Lower leg skin (tissue), 4 donors: Measurements from ENCODE around the gene LCE2A. TPM values are rescaled to one million over a fixed set of nuclear protein-coding genes. Genes with fewer than 3 reads are reported as not detected.
"Not testable (repeated sequence)": the region's sequence is repeated elsewhere in the genome, so short reads cannot be mapped to it uniquely, and the experiment has no call there.

ENCODE experiments used
- DNase-seq, 2 donors: peaks; one replicate each; pipeline ENCODE4 v3.0.0-alpha.2; 2019; ENCODE audit warnings: low spot score in 2 of 2
- H3K4me3 ChIP-seq: fragments of 200-600 bp; sonication (generic); 2 replicates; pipeline ENCODE4 v1.5.1; 2017; ENCODE audit warnings: mild to moderate bottlenecking, low read depth; ENCODE audit not compliant: poor library complexity, severe bottlenecking
- POLR2A ChIP-seq, 2 donors: fragments of 450-650 bp; IDR thresholded peaks; one replicate each; pipeline ENCODE4 v1.6.1; 2016 to 2017; ENCODE audit warnings: antibody characterized with exemption in 2 of 2, mild to moderate bottlenecking in 1 of 2, moderate library complexity in 1 of 2
- WGBS, 2 donors: methylation state at CpG; one replicate each; pipeline ENCODE4 v1.1.5; 2018; 5-methylcytosine and 5-hydroxymethylcytosine counted together
- intact Hi-C: fragments of 100-400 bp; cut with DNase I; formaldehyde crosslinking; loops from one replicate; pipeline ENCODE4 v1.15.0; 2023; ENCODE audit warnings: low total_unique reads
- total RNA-seq, 4 donors: library from RNA; depleted of rRNA; stranded (reverse); fragments of >200 nt; gene quantifications; one replicate each; pipeline ENCODE4 v1.1.0, GENCODE V29; 2016
- TF ChIP-seq, protein P1 (sequence below), 3 donors: fragments of 450-650 bp; IDR thresholded peaks; one replicate each; pipeline ENCODE4 v1.5.1; 2016; ENCODE audit warnings: antibody characterized with exemption in 3 of 3, mild to moderate bottlenecking in 3 of 3, moderate library complexity in 2 of 3

Gene LCE2A
- total RNA-seq, 4 donors from 2014 or later: 243 to 569 (median 350) TPM

DNA sequence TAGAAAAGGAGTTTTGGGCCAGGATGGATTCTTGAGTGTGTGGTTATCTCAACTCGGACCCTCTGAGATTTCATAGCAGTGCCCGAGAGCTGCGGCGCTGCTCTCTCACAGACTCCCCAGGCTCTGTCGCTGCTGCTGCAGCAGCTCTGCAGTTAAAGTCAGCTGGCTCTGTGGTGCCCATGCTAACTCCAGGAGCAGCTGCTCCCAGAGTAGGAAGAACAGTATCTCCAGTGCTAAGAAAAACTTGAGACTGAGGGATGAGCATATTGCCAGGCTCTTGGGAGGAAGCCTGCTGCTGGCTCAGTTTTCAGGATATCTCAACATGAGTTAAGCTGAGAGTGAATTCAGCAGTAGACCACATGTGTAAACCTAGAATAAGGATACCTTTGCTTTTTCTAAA is 30.5 kb upstream of the LCE2A start:
- no peak overlapping the region for H3K4me3 ChIP-seq
- WGBS, 2 donors: 84 to 90% methylated on average over 5 of the region's 5 CpGs
- no peak for DNase-seq
- no peak for TF ChIP-seq POLR2A (IDR thresholded peaks at IDR 0.05)
- TF ChIP-seq, protein P1, sequence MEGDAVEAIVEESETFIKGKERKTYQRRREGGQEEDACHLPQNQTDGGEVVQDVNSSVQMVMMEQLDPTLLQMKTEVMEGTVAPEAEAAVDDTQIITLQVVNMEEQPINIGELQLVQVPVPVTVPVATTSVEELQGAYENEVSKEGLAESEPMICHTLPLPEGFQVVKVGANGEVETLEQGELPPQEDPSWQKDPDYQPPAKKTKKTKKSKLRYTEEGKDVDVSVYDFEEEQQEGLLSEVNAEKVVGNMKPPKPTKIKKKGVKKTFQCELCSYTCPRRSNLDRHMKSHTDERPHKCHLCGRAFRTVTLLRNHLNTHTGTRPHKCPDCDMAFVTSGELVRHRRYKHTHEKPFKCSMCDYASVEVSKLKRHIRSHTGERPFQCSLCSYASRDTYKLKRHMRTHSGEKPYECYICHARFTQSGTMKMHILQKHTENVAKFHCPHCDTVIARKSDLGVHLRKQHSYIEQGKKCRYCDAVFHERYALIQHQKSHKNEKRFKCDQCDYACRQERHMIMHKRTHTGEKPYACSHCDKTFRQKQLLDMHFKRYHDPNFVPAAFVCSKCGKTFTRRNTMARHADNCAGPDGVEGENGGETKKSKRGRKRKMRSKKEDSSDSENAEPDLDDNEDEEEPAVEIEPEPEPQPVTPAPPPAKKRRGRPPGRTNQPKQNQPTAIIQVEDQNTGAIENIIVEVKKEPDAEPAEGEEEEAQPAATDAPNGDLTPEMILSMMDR (IDR thresholded peaks at IDR 0.05): no peak
- intact Hi-C loops: no loop called here

DNA sequence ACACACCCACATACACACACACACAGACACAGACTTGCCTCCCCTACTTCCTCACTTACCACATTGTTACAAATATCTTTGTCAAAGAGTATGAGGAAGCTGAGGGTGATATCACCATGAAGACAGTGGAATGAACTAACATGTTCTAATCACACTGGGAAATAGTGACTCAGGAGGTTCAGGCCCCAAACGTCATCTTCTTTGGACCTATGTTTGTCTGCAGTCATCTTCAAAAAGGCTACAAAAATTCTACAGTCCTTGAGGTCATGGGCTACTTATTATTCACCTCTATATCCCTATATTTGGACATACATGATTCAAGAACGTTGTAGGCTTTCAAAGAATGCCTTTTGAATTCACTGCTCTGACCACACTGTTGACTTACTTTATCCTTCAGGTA is 25.1 kb upstream of the LCE2A start:
- H3K4me3 ChIP-seq: no peak overlapping the region
- intact Hi-C loops: no loop called here
- no peak for TF ChIP-seq POLR2A (IDR thresholded peaks at IDR 0.05)
- TF ChIP-seq, protein P1 (IDR thresholded peaks at IDR 0.05): no peak
- WGBS, 2 donors: 60 to 66% methylated on average over 2 of the region's 2 CpGs
- no peak for DNase-seq

DNA sequence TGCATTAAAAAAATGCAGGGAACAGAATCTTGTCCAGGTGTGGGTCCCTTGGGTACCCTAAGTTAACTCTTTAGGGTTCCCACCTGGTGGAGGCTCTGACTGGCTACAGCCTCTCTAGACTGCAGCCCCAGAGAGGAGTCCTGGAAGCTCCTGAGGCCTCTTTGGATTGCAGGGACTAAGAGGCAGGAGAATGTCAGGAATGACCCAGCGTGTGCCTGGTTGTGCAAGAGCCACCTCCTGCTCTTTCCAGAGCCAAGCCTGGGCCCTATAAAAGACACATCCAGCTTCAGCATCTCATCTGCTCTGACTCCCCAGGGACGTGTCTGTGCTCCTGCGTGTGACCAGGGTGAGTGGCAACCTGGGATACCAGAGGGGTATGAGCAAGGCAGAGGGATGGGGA is 23.2 kb upstream of the LCE2A start, which contains the start of gene LCE2C:
Gene LCE2C, plus strand, starts transcription at position 297 of the 400 bp plus-strand sequence. CDS start 737 bp downstream, outside the sequence.
- 70 to 71% methylated on average over 3 of the region's 3 CpGs for WGBS, 2 donors
- H3K4me3 ChIP-seq, intact Hi-C loops, DNase-seq: not testable (repeated sequence)

DNA sequence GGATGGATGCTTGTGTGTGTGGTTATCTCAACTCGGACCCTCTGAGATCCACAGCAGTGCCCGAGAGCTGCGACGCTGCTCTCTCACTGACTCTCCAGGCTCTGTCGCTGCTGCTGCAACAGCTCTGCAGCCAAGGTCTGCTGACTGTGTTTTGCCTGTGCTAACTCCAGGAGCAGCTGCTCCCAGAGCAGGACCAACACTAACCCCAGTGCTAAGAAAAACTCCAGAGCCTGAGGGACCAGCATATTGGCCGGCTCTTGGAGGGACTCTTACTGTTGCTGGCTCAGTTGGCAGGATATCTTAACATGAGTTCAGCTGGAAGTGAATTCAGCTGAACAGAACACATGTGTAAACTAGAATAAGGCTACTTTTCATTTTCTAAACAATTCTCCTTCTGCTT is 18.7 kb upstream of the LCE2A start:
- TF ChIP-seq, protein P1 (IDR thresholded peaks at IDR 0.05): no peak
- no peak for TF ChIP-seq POLR2A (IDR thresholded peaks at IDR 0.05)
- DNase-seq: no peak
- no peak overlapping the region for H3K4me3 ChIP-seq
- intact Hi-C loops: no loop called here
- WGBS, 2 donors: 81 to 87% methylated on average over 6 of the region's 6 CpGs

DNA sequence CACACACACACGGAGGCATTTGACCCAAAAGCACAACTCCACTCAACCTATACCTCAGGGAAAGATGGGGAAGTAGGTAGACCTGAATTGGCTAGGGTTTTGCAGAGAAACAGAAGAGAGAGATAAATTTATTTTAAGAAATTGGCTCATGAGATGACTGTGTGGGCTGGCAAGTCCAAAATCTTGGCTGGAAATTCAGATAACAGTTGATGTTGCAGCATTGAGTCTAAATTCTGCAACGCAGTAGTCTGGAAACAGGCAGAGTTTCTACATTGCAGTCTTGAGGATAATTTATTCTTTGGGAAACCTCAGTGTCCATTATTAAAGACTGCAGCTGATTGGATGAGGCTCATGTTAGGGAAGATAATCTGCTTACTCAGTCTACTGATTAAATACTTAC is 16.5 kb upstream of the LCE2A start:
- intact Hi-C loops: no loop called here
- no peak for TF ChIP-seq POLR2A (IDR thresholded peaks at IDR 0.05)
- TF ChIP-seq, protein P1 (IDR thresholded peaks at IDR 0.05): no peak
- no peak for DNase-seq
- H3K4me3 ChIP-seq: no peak overlapping the region
- 67 to 68% methylated on average over 2 of the region's 2 CpGs for WGBS, 2 donors

DNA sequence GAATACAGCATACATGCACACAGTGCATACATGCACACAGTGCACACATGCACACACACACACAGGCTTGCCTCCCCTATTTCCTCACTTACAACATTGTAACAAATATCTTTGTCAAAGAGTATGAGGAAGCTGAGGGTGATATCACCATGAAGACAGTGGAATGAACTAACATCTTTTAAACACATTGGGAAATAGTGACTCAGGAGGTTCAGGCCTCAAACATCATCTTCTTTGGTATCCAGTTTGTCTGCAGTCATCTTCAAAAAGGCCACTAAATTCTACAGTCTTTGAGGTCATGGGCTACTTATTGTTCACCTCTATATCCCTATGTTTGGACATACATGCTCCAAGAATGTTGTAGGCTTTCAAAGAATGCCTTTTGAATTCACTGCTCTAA is 14.3 kb upstream of the LCE2A start:
- no peak overlapping the region for H3K4me3 ChIP-seq
- no peak for TF ChIP-seq POLR2A (IDR thresholded peaks at IDR 0.05)
- TF ChIP-seq, protein P1 (IDR thresholded peaks at IDR 0.05): no peak
- intact Hi-C loops: no loop called here
- no peak for DNase-seq

DNA sequence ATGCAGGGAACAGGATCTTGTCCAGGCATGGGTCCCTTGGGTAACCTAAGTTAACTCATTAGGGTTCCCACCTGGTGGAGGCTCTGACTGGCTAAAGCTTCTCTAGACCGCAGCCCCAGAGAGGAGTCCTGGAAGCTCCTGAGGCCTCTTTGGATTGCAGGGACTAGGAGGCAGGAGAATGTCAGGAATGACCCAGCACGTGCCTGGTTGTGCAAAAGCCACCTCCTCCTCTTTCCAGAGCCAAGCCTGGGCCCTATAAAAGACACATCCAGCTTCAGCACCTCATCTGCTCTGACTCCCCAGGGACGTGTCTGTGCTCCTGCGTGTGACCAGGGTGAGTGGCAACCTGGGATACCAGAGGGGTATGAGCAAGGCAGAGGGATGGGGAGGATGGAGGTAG is 12.3 kb upstream of the LCE2A start, which contains the start of gene LCE2B:
Gene LCE2B, plus strand, starts transcription at position 301 of the 400 bp plus-strand sequence. CDS start 721 bp downstream, outside the sequence.
- H3K4me3 ChIP-seq, intact Hi-C loops, DNase-seq: not testable (repeated sequence)
- WGBS, 2 donors: 66 to 72% methylated on average over 4 of the region's 4 CpGs
